HG02885 (cell line): ENCODE results near the gene LAMB4.
A peak's percentile ranks its signal among the peaks of the same experiment; 100 is the strongest.

ENCODE experiments used
- ATAC-seq: cut with Tn5 transposase; IDR thresholded peaks from one replicate; pipeline ENCODE4 v1.9.1; 2021; ENCODE audit warnings: mild to moderate bottlenecking; ENCODE audit not compliant: unreplicated experiment, poor library complexity

LAMB4 gene

GRCh38 chr7:108130261-108130660, at the start of gene LAMB4:
LAMB4 (minus strand) TSS chr7:108130361; CDS start chr7:108123164, 7,197 bp downstream.
- ATAC-seq: no peak

- no peak for ATAC-seq
These were observed 48.2 kb upstream of the LAMB4 start for GRCh38 chr7:108178398-108178797.

- ATAC-seq: no peak
These were observed 41.0 kb upstream of the LAMB4 start for GRCh38 chr7:108171164-108171563.

GRCh38 chr7:108170251-108170650, 40.1 kb upstream of the LAMB4 start:
- no peak for ATAC-seq

GRCh38 chr7:108167460-108167859, 37.3 kb upstream of the LAMB4 start:
- ATAC-seq: no peak

GRCh38 chr7:108166687-108167086, 36.5 kb upstream of the LAMB4 start:
- ATAC-seq: no peak

GRCh38 chr7:108165723-108166122, 35.6 kb upstream of the LAMB4 start:
- no peak for ATAC-seq

- no peak for ATAC-seq
These were observed 34.8 kb upstream of the LAMB4 start for GRCh38 chr7:108164946-108165345.

- no peak for ATAC-seq
These were observed 34.2 kb upstream of the LAMB4 start for GRCh38 chr7:108164342-108164741.

GRCh38 chr7:108158776-108159175, 28.6 kb upstream of the LAMB4 start:
- no peak for ATAC-seq

- ATAC-seq: no peak
These were observed 27.6 kb upstream of the LAMB4 start for GRCh38 chr7:108157606-108158335.

GRCh38 chr7:108156897-108157605, 26.9 kb upstream of the LAMB4 start:
- ATAC-seq: no peak

- no peak for ATAC-seq
These were observed 22.0 kb upstream of the LAMB4 start for GRCh38 chr7:108152198-108152597.

GRCh38 chr7:108149908-108150307, 19.7 kb upstream of the LAMB4 start:
- ATAC-seq: no peak

GRCh38 chr7:108149119-108149518, 19.0 kb upstream of the LAMB4 start:
- no peak for ATAC-seq

- no peak for ATAC-seq
These were observed 16.9 kb upstream of the LAMB4 start for GRCh38 chr7:108147031-108147563.

- peak; percentile 61 for ATAC-seq
These were observed 16.1 kb upstream of the LAMB4 start for GRCh38 chr7:108146070-108146842.

GRCh38 chr7:108145401-108145800, 15.2 kb upstream of the LAMB4 start:
- ATAC-seq: no peak

GRCh38 chr7:108144931-108145330, 14.8 kb upstream of the LAMB4 start:
- no peak for ATAC-seq

GRCh38 chr7:108143658-108144420, 13.7 kb upstream of the LAMB4 start:
- peak; percentile 36 for ATAC-seq
